IPS-NIHi7 (cell line): ENCODE results near the gene SOX6.
"Not testable (repeated sequence)": the region's sequence is repeated elsewhere in the genome, so short reads cannot be mapped to it uniquely, and the experiment has no call there.

ENCODE experiments used
- DNase-seq: peaks from one replicate; pipeline ENCODE4 v3.0.0; 2012; ENCODE audit warnings: mixed read lengths; ENCODE audit errors: extremely low spot score

Gene SOX6

DNA sequence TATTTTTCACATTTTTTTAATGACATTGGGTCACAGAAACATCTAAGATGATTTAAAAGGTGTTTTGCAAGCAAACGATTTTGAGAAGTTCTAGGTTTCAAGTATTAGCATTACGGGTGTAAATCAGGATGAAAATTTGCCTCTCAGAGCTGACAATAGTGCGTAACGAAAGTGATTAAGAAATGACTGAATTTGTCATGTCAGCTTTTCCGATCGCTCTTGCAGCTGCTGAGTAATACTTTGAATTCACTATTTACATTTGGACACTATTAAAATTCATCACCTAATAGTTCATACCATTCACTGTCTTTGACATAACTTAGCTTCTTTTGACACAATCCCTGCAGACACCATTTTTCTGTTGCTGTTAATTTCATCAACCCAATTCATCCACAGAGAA lies 205.2 kb downstream of the SOX6 start:
- no peak for DNase-seq

DNA sequence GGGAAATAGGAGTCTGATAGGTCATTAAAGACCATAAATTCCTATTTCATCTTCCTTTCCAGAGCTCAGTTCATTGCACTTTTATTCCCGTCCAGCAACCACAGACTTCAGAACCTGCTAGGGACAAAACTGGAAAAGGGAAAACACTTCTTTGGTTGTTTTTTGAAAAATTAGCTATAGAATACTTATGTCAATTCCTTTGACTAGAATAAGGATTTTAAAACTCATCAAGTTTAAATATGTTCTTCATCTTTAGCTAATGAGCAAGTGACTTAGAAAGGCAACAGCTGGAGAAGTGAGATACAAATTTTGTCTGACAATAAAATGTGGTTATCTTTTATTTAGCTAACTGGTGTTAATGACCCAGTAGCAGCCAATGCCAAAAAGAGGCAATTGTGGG lies 206.9 kb downstream of the SOX6 start:
- DNase-seq, result no peak

DNA sequence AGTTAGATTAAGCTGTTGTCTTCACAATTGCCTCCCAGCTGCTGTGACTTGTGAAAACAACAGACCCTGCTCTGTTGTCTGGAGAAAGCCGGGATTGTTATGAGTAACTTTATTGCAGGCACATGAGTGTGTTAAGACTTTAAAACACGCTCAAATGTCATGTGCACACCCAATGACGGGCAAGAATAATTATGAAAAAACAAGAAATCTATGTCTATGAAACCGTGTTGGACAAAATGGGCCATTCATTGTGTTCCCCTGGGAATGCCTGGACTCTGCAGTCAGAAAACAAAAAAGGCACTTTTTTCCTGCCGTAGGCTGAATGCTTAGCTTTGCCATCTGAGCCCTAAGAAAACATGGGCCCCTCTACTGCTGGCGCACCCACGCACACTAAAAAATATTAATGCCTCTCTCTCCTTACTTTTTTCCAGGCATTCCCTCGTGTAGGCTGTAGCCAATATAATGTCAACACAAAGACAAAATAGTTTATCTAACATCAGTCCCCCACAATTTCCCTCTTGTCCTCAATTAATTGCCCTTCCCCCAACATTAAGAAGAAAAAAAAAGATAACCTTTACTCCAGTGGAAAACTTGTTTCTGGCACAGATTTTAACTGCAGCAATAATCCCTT lies 207.9 kb downstream of the SOX6 start:
- no peak for DNase-seq

DNA sequence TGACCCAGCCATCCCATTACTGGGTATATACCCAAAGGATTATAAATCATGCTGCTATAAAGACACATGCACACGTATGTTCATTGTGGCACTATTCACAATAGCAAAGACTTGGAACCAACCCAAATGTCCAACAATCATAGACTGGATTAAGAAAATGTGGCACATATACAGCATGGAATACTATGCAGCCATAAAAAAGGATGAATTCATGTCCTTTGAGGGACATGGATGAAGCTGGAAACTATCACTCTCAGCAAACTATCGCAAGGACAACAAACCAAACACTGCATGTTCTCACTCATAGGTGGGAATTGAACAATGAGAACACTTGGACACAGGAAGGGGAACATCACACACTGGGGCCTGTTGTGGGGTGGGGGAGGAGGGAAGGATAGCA lies 209.4 kb downstream of the SOX6 start:
- DNase-seq, result not testable (repeated sequence)

DNA sequence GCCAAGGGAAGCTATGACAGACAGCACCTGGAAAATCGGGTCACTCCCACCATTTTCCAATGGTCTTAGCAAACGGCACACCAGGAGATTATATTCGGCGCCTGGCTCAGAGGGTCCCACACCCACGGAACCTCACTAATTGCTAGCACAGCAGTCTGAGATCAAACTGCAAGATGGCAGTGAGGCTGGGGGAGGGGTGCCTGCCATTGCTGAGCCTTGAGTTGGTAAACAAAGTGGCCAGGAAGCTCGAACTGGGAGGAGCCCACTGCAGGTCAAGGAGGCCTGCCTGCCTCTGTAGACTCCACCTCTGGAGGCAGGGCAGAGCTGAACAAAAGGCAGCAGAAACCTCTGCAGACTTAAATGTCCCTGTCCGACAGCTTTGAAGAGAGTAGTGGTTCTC lies 214.7 kb downstream of the SOX6 start:
- DNase-seq, result not testable (repeated sequence)

DNA sequence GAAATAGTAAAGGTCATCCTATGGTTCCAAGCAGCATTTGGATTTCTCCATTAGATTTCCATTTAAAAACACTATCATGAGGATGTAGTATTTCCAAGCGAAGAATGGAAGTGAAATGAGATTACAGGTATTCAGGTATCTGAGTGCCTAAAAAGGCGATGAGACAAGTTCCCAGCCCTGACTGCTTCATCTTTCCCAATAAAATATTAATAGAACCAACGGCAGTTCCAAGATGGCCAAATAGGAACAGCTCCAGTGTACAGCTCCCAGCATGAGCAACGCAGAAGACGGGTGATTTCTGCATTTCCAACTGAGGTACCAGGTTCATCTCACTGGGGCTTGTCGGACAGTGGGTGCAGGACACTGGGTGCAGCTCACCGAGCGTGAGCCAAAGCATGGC lies 215.2 kb downstream of the SOX6 start:
- DNase-seq, result not testable (repeated sequence)

DNA sequence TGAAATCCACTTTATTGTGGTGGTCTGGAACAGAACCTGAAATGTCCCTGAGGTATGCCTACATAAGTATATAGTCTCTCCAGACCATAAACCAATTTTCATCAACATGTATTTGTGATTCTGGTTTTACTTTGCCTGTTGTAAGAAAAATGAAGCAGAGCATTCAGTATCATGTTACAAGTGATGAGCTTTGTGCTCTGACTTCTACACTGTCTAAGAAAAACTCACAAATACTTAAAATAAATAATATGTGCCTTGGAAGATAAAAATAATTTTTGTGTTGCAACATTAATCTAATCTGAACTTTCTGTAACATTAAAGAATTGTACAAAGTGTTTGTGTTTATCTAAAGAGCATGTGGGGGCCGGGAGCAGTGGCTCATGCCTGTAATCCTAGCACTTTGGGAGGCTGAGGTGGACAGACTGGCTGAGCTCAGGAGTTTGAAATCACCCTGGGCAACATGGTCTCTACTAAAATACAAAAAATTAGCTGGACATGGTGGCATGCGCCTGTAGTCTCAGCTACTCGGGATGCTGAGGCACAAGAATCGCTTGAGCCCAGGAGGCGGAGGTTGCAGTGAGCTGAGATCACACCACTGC lies 219.5 kb downstream of the SOX6 start:
- no peak for DNase-seq

DNA sequence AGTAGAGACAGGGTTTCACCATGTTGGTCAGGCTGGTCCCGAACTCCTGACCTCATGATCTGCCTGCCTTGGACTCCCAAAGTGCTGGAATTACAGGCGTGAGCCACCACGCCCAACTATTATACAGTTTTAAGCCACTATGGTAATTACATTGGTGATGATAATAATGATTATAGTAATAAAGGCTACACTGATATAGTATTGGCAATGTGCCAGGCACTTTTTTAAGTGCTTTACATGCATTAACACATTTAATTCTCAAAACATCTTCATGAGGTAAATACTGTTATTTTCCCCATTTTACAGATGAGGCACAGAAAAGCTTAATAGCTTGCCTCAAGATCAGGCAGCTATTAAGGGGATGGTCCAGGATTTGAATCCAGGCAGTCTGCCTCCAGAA lies 222.5 kb downstream of the SOX6 start:
- no peak for DNase-seq

DNA sequence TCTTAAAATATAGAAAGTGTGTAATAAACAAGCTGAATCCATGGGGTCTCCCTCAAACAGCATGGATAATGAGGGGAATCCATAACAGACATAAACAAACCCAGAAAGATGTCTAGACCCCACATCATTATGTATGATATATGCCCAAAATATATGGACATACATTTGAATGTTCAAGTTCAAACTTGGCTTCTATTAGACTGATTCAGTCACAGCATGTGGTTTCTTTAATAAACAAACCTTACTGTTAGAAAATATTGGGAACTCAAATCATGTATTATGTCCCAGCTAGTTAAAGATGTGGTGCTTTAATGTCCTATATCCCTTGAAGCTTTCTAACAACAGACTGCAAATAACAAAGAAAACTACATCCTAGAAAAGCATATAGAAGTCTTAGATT lies 228.6 kb downstream of the SOX6 start:
- DNase-seq, result no peak

DNA sequence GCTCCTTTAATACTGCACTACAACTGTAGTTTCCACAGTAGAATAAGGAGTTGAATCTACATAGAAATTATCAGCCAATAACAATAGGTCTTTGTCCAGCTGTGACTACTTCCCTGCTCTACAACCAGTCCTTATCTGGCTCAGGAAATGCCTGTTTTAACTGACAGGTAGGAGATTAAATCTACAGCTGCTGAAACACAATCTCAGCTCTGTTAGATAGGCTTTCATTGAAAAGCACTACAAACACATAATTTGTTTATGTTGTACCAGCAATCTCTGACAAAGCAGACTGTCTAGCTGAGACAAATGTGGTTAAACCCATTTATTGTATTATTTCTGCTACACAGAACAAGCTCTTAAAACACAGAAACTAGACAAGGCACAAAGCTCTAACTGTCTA lies 230.0 kb downstream of the SOX6 start:
- peak; percentile 13 for DNase-seq

DNA sequence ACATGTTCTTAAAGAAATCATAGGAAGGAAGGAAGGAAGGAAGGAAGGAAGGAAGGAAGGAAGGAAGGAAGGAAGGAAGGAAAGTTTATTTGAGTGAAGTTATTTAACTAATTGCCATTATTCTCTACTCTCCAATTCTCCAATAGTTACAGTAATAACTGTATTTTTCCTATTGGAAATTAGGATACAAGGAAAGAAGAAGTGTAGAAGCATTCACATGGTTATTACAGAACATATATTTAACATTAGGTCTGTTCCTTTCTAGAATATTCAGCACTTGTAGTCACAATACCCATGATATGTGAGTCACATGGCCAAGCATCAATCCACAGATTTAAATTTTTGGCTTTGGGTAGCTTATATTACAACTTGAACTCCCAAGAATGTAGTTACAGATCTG lies 230.6 kb downstream of the SOX6 start:
- DNase-seq, result no peak

DNA sequence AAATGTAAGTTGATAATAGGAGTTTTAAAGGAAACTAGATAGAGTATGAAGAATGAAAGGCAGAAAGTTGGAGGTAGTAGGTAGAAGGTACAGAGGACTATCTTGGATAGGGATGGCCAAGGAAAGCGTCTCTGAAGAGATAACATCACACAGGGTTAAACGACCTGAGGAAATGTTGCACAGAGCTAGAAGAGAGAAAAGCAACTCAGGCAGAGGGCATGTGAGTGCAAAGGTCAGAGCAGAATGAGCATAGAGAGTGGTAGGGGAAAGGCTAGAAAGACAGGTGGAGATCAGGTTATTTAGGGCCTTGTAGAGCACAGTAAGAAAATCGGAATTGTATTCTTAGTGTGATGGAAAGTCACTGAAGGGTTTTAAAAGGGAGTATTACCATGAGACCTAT lies 232.0 kb downstream of the SOX6 start:
- no peak for DNase-seq

DNA sequence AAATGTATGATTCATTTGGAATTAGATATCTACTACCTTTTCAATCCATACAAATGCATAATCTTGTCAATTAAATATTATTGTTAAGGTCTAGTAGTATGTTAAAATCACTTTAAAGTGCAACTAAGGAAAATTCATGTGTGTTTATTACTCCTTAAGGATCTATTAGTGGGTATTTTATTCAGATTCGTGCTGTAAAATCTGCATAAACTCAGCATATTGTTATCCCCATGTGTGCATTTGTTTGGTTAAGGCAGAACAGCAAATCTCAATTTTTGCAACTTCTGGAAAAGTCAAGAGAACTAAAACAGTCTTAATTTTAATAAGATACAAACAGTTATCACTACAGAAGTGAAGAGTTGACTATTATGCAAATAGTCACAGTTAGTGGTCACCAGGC lies 234.5 kb downstream of the SOX6 start:
- DNase-seq, result no peak

DNA sequence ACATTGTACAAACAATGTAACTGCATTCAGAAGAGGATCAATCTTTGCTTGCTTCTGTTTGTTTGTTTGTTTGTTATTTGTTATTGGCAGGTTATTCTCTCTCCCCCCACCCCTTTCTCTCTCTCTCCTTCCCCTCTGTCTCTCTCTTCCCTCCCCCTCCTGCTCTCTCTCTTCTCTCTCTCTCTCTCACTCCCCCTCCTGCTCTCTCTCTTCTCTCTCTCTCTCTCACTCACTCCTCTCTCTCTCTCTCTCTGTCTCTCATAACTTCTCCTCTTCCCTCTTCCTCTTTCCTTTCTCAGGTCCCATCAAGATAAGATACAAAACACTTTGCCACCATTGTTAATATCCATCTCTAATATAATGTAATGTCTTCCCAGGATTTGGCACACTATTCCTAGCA lies 236.3 kb downstream of the SOX6 start:
- no peak for DNase-seq

DNA sequence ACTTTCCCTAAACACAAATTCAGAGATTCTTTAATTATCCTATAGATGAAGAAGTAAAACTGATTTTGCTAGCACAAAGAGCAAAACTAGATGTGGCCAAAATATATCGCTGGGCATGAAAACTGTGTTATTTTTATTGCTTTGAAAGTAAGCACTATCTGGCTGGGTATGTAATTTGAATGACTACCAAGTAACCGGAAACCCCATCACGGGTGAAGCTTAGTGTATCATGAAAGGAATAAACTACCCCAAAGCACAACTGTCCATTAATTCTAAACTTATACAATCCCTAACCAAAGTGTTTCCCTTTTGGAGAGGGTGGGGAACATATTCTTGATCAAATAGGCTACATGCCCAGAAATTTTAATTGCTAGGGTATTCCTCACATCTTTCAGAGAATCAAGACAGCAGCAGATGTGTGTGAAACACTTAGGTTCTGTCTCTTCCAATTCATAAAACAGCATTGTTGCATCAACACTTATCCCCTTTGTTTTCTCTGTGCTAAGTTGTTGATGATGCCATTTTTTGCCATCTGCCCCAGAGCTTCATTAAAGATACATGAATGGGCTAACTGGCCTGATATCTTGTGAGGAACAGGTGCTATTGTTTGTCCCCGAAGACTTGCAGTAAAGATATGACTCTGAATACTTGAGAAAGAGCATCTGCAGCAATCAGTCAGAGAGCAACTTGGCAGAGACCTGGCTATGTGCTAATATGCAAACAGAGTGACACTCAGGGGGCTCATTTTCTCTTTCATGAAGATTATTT lies 238.2 kb downstream of the SOX6 start:
- DNase-seq, result no peak

DNA sequence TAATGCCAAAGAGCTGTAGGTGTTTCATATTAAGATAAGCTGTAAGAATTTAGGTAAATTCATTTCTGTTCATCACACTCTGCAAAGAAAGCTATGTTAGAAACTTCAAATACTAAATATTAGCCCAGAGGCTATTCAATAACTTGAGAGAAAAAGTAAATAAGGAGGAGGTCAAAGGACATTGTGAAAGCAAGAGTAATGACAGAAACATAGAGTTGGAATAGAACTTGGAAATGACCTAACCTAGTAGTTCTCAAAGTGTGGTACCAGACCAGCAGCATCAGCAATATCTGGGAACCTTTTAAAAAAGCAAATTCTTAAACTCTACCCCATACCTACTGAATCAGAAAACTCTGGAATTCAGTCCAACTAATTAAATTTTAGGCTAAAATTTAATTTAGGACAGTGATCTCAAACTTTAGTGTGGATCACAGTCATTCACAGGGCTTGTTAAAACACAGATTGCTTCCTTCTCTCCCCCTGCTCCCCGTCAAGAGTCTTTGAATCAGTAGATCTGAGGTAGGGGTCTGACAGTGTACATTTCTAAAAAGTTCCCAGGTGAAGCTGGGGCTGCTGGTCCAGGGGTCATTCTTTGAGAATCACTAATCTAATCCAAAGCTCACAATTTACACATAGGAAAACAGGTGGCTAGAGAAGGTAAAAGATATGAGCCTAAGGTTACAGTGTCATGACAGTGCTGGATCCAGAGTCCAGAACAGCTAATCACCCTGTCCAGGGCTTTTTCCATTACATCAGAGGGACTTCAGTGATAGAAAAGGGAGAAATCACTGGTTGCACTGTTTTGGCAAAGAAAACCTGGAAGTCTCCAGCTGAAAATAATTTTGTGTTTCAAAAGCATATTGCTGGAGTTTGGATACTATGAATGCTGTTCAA lies 241.1 kb downstream of the SOX6 start:
- no peak for DNase-seq

DNA sequence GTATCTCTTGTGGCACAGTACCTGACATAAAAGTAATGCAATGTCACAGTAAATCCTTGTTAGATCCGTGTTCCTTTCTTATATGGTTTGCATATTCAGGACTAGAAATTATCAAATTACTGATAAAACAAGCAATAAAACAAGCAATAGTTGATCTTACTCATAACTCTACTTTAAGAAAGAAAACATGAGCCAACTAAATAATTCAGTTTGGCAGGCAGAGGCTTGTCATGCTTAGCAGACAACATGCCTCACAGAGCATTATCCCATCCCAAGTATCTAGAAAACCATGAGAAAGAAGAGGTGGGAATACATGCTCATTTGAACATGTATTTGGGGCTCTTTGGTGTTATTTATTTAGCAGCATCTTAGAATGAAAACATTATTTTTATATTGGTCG lies 241.9 kb downstream of the SOX6 start:
- DNase-seq, result no peak

DNA sequence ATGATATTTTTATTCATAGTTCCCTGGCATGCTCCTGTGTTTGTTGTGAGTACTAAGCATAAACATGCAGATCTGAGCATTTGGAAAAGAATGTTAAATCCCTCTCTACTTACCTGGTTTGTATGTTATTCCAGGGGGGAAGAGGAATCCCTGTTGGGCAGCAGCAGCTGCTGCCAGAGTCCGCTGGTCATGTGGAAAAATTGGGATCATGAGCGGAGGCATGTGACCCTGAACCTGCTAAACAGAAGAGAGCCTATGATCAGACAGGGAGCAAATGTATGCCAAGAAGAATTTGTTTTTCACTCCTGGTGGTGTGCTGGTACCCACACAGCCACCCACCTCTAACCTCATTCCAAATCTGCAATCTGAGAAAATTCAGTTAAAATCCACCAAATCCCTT lies 244.7 kb downstream of the SOX6 start:
- peak; percentile 20 for DNase-seq

DNA sequence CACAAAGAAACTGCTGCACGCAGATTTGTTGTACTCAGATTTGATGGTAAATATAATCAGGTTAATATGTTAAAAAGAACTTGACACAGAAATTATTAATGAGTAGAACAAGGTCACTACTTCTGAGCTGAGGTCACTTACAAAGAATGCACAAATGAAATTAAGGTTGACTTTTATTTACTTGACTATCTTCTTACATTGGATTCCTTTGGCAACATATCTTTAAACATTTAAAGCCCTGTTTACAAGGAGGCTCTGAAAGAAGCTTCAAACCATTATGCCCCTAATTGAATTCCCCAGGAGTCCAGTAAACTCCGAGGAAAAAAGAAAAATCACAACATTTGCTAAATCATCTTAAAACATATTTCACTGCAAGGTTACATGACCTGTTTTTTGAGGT lies 245.5 kb downstream of the SOX6 start:
- no peak for DNase-seq

DNA sequence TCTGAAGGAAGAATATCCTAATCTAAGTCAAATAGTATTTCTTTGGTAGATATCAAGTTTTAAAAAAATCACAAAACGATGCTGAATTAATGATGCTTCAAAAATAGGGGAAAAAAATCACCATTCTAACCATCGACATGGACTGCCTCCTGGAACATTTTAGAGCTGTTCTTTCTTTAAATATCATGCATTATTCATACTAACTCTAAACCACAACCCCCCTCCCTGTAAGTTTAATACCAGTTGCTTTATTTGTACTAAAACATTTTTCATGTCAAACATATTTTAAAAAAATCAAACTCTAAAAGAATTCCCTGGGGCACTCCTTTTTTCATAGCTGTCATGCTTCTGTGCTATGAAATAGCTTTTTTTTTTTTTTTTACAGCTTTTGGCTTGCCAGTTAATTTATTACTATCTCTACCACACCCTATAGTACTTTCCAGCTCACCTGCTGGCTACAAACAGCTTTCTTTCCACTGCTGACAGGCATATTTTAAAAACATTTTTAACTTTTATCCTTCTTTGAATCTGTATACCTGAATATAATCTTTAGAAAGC lies 256.9 kb downstream of the SOX6 start:
- no peak for DNase-seq

DNA sequence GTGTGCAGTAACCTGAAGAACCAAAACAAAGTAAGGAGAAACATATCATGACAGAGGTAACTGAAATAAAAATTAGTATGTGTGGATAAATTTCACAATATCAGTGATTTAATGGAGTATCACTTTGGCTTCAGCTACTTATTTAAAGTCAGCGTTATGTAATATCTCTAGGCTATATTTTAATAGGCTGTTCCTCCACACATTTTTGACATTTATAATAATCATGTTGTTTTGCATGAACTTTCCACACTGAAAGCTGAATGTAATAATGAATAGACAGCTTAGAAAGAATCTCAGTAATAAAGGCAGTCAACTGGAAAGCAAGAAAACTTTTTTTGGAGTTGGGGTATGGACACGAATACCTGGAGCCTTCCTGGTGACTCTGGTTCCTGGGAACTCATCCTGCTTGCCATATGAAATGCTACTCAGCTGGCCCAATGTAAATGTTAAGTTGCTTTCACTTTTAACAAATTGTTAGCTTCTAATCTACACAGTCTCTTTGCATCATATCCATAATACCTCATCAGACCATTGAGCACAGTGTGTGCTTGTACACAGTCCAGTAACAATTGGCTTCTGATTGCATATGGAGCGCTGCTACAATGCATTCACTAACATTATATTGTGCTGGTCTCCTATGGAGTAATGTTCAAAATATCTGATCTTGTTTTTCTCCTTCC lies 257.7 kb downstream of the SOX6 start:
- no peak for DNase-seq
